Measurements from ENCODE around the gene LECT2. TPM values are rescaled to one million over a fixed set of nuclear protein-coding genes. Genes with fewer than 3 reads are reported as not detected.

The LECT2 gene
- total and polyA plus RNA-seq, 10 of the 15 experiments (the other 5 are each of a cell fraction or from before 2014, with no cell fraction given): not detected

GRCh38 chr5:135921388-135921787 is 33.4 kb downstream of the LECT2 start:
- CTCF ChIA-PET: interaction anchor here (0.6 to 0.7 kb wide), 2 partner anchors 24 to 362 kb away, joined by 3 to 4 read pairs; no protein-coding TSS in a partner anchor
- Histone ChIP-seq H3K4me1 (ENCODE audit: control insufficient read depth, insufficient read depth, low read length) (no peaks in the 10 kb centered on the region), H2AFZ (ENCODE audit: control insufficient read depth, low read depth, low read length) (no peak overlapping the region), H3K27me3 (replicated peaks in 1 of 2; ENCODE audit: control insufficient read depth in 2 of 2, insufficient read depth in 2 of 2, low read length in 1 of 2) (peaks cover 0 to 2% of the 10 kb centered on the region in 2 experiments; a peak in 2 of 4 replicates), H3K9me3 (replicated peaks; ENCODE audit: control insufficient read depth, insufficient read depth, low read length) (no peaks in the 10 kb centered on the region), H4K20me1 (ENCODE audit: control insufficient read depth, insufficient read depth) (no peaks in the 10 kb centered on the region), H3K27ac (ENCODE audit: control insufficient read depth, insufficient read depth) (no peak overlapping the region), H3K9ac (ENCODE audit: control insufficient read depth, insufficient read depth, low read length) (no peak overlapping the region), H3K36me3 (ENCODE audit: control insufficient read depth in 2 of 2, insufficient read depth in 2 of 2, low read length in 1 of 2) (no peaks in the 10 kb centered on the region), H3K4me2 (ENCODE audit: control insufficient read depth, insufficient read depth) (no peak overlapping the region), H3K79me2 (ENCODE audit: control insufficient read depth, insufficient read depth, low read length) (no peaks in the 10 kb centered on the region), H3K4me3 (no peak overlapping the region)
- FAIRE-seq (no peak), DNase-seq (ENCODE audit: low read depth, low spot score) (no peak), ATAC-seq (no peak)
- 0% methylated on average over 1 of the region's 1 CpG for WGBS (ENCODE audit: insufficient coverage, insufficient replicate concordance, low lambda C conversion rate, missing lambda C conversion rate)
- POLR2A ChIA-PET: no interaction called here
- BruUV-seq (replicated peaks): no TSS peak
- in situ Hi-C loops (cut with MboI): no loop called here
- RAD21 ChIA-PET (ENCODE audit: unreplicated experiment): no interaction called here
- intact Hi-C loops (cut with micrococcal nuclease; ENCODE audit: unreplicated experiment): no loop called here
- SMC1A ChIA-PET (ENCODE audit: uncharacterized antibody, unreplicated experiment): interaction anchor here (1.4 kb wide), 1 partner anchor 15 kb away, joined by 3 read pairs; no protein-coding TSS in a partner anchor
- TF ChIP-seq SIN3A (IDR thresholded peaks at IDR 0.05; ENCODE audit: low read depth, low read length) (no peak), SMC3 (IDR thresholded peaks at IDR 0.05; ENCODE audit: borderline replicate concordance, low read length) (no peak), USF1 (IDR thresholded peaks at IDR 0.05; ENCODE audit: borderline replicate concordance, extremely low read length, insufficient read depth, low read depth, low read length) (no peak), ELK1 (IDR thresholded peaks at IDR 0.05; ENCODE audit: low read depth, low read length) (no peak), SIX5 (IDR thresholded peaks at IDR 0.05; ENCODE audit: low read depth, low read length, severe bottlenecking) (no peak), ATF3 (IDR thresholded peaks at IDR 0.05; ENCODE audit: borderline replicate concordance, extremely low read depth, low read depth, low read length) (no peak), YBX1 (IDR thresholded peaks at IDR 0.05) (no peak), HDAC6 (IDR thresholded peaks at IDR 0.05; ENCODE audit: unreplicated experiment) (no peak), IRF4 (IDR thresholded peaks at IDR 0.05; ENCODE audit: low read depth, low read length) (no peak), CUX1 (IDR thresholded peaks at IDR 0.05; ENCODE audit: insufficient replicate concordance, low read depth, low read length) (no peak), E4F1 (IDR thresholded peaks at IDR 0.05; ENCODE audit: borderline replicate concordance, partially characterized antibody) (no peak), BCL11A (IDR thresholded peaks at IDR 0.05; ENCODE audit: low read depth, low read length) (no peak), EP300 (IDR thresholded peaks at IDR 0.05; ENCODE audit: borderline replicate concordance in 1 of 2, control insufficient read depth in 1 of 2, low read depth in 2 of 2, low read length in 2 of 2) (no peak), MTA2 (IDR thresholded peaks at IDR 0.05; ENCODE audit: low read depth) (no peak)
